BJ (cell line): ENCODE measurements around the gene RABGAP1L. TPM values are rescaled to one million over a fixed set of nuclear protein-coding genes. Genes with fewer than 3 reads are reported as not detected.

Experiments
- CTCF ChIA-PET: fragments of 350-600 bp; formaldehyde crosslinking; extraction: SDS; loops from one replicate; lab custom pipeline; 2021; ENCODE audit warnings: antibody characterized with exemption, inconsistent platforms; lab: Yijun Ruan, JAX
- POLR2A ChIA-PET: fragments of 300-600 bp; sonication (Branson Sonifier 250); formaldehyde crosslinking; extraction: SDS; loops from one replicate; lab custom pipeline; 2021; ENCODE audit warnings: antibody characterized with exemption; lab: Charles Lee
- DNase-seq: peaks from one replicate; pipeline ENCODE4 v3.0.0-alpha.2; 2011; ENCODE audit warnings: low read depth
- H3K27me3 ChIP-seq: 2 replicates; pipeline ENCODE4 v1.6.0; 2011; ENCODE audit warnings: low read length; ENCODE audit not compliant: control insufficient read depth, insufficient read depth
- H3K36me3 ChIP-seq: 2 replicates; pipeline ENCODE4 v1.5.1; 2011; ENCODE audit warnings: low read length; ENCODE audit not compliant: control insufficient read depth, insufficient read depth
- H3K4me3 ChIP-seq: 2 replicates; pipeline ENCODE4 v1.5.1; 2011; ENCODE audit warnings: low read depth, mild to moderate bottlenecking, control low read depth, low read length
- CTCF ChIP-seq: IDR thresholded peaks from 2 replicates; pipeline ENCODE4 v1.5.1; 2011; ENCODE audit warnings: low read depth, mild to moderate bottlenecking, control low read depth, inconsistent platforms, low read length, moderate library complexity; ENCODE audit not compliant: insufficient read depth
- polyA plus RNA-seq: library from polyadenylated mRNA; depleted of rRNA; stranded (reverse); fragments of >200 nt; gene quantifications from 2 replicates; pipeline ENCODE4 v1.2.3, GENCODE V29; 2011

The RABGAP1L gene
- polyA plus RNA-seq, 1 experiment: 15.9 TPM

- POLR2A ChIA-PET: no interaction called here
Observed at GRCh38 chr1:174967845-174968705, 808.8 kb downstream of the RABGAP1L start.

DNA sequence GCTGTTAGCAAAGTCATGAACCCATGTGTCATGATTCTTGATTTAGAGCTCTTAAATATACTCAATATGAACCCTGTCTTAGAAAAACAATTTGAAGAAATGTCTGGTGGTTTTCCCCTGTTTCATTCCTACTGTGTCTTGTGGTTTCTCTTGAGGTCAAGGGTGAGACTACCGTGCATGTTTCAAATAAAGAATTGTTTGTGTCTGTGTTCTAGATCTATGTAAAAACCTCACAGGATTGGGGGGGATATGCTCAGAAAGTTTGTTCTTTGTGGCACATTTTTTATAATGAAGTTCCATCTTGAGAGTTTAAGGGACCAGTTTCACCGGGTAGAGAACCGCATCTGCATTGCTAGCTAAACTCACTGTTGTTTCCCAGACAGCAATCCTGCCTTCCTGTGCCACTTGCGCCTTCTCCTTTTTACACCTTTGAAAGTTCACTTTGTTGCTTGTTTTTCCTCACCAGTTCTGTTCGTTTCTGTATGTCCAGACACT, 809.5 kb downstream of the RABGAP1L start:
- Histone ChIP-seq H3K4me3 (no peak overlapping the region), H3K27me3 (no peaks in the 10 kb centered on the region), H3K36me3 (no peaks in the 10 kb centered on the region)
- POLR2A ChIA-PET: no interaction called here
- CTCF ChIA-PET: no interaction called here
- TF ChIP-seq CTCF: no peak
- DNase-seq: no peak

More at GRCh38 chr1:174967845-174968705, 808.8 kb downstream of the RABGAP1L start:
- no peak for DNase-seq
- no peak for TF ChIP-seq CTCF
- CTCF ChIA-PET: no interaction called here
- H3K4me3 ChIP-seq: no peak overlapping the region
- no peaks in the 10 kb centered on the region for H3K27me3 ChIP-seq
- no peaks in the 10 kb centered on the region for H3K36me3 ChIP-seq

DNA sequence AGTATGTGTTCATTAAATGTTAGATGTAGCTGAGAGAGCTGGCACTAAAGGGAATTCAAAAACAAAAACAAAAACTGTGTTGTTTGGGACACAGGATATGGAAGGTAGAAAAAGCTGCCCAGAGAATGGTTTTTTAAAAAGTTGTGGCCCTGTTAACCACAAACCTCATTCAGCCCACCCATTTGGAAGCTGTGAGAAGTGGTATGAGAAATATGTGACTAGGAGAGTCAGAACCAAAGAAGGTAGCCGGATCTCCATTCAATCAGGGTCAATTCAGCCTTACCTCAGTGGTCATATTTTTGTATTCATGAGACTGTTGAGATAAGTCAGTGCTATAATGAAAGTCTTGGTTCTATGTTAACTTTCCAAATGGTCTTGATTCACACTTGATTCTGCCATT, 810.7 kb downstream of the RABGAP1L start:
- no peaks in the 10 kb centered on the region for H3K36me3 ChIP-seq
- no peak for DNase-seq
- no peak overlapping the region for H3K4me3 ChIP-seq
- no peaks in the 10 kb centered on the region for H3K27me3 ChIP-seq
- ChIA-PET CTCF (interaction anchor here (1.2 kb wide), 1 partner anchor 200 kb away, joined by 3 read pairs; no protein-coding TSS in a partner anchor), POLR2A (interaction anchor here (0.5 kb wide), 1 partner anchor 93 kb away, joined by 9 read pairs; no protein-coding TSS in a partner anchor)
- TF ChIP-seq CTCF: no peak

GRCh38 chr1:174971466-174971865, 812.1 kb downstream of the RABGAP1L start:
- TF ChIP-seq CTCF: no peak
- ChIA-PET POLR2A (no interaction called here), CTCF (interaction anchor here (0.7 kb wide), 1 partner anchor 11 kb away, joined by 3 read pairs; no protein-coding TSS in a partner anchor)

GRCh38 chr1:174971902-174972301, 812.6 kb downstream of the RABGAP1L start:
- TF ChIP-seq CTCF: no peak
- ChIA-PET CTCF (interaction anchor here (0.7 kb wide), 1 partner anchor 11 kb away, joined by 3 read pairs; no protein-coding TSS in a partner anchor), POLR2A (no interaction called here)
- Histone ChIP-seq H3K4me3 (no peak overlapping the region), H3K27me3 (no peaks in the 10 kb centered on the region), H3K36me3 (no peaks in the 10 kb centered on the region)
- DNase-seq: no peak

More at GRCh38 chr1:174971466-174971865, 812.1 kb downstream of the RABGAP1L start:
- no peaks in the 10 kb centered on the region for H3K27me3 ChIP-seq
- no peak overlapping the region for H3K4me3 ChIP-seq
- H3K36me3 ChIP-seq: no peaks in the 10 kb centered on the region
- no peak for DNase-seq
